GM18951 (cell line): ENCODE results near the gene DNAH1.

Experiments
- POLR2A ChIP-seq: IDR thresholded peaks from 4 replicates; pipeline ENCODE4 v1.6.1; 2011; ENCODE audit warnings: mild to moderate bottlenecking; ENCODE audit not compliant: insufficient read length, insufficient read depth; ENCODE audit errors: extremely low read depth
- in situ Hi-C: fragments of 300-500 bp; cut with MboI; formaldehyde crosslinking; loops from one replicate; pipeline ENCODE4 v1.12.0; 2022; ENCODE audit warnings: low sequenced_read_pairs, mixed read lengths, inconsistent platforms; ENCODE audit not compliant: unreplicated experiment

DNAH1 gene

GRCh38 chr3:52343946-52344600 lies 28.0 kb downstream of the DNAH1 start:
- in situ Hi-C loops, result loop anchor here (10.0 kb wide), 1 partner anchor 119 kb away; the partner anchor contains the start of gene TLR9
- no peak for TF ChIP-seq POLR2A

GRCh38 chr3:52345521-52346109 lies 29.5 kb downstream of the DNAH1 start:
- in situ Hi-C loops, result loop anchor here (10.0 kb wide), 1 partner anchor 121 kb away; the partner anchor contains the start of gene TLR9
- TF ChIP-seq POLR2A, result no peak

- in situ Hi-C loops, result loop anchor here (10.0 kb wide), 1 partner anchor 122 kb away; the partner anchor contains the start of gene TLR9
- TF ChIP-seq POLR2A, result no peak
Measured at GRCh38 chr3:52346623-52347530, 30.8 kb downstream of the DNAH1 start.

GRCh38 chr3:52347716-52348635 lies 31.9 kb downstream of the DNAH1 start:
- in situ Hi-C loops, result loop anchor here (10.0 kb wide), 1 partner anchor 123 kb away; the partner anchor contains the start of gene TLR9
- TF ChIP-seq POLR2A, result no peak

GRCh38 chr3:52349131-52349530 lies 33.0 kb downstream of the DNAH1 start:
- in situ Hi-C loops, result loop anchor here (10.0 kb wide), 1 partner anchor 124 kb away; the partner anchor contains the start of gene TLR9
- no peak for TF ChIP-seq POLR2A

GRCh38 chr3:52349611-52350395 lies 33.7 kb downstream of the DNAH1 start:
- in situ Hi-C loops, result loop anchor here (10.0 kb wide), 1 partner anchor 125 kb away; the partner anchor contains the start of gene TLR9
- no peak for TF ChIP-seq POLR2A

- no peak for TF ChIP-seq POLR2A
- in situ Hi-C loops, result no loop called here
Measured at GRCh38 chr3:52350416-52350815, 34.3 kb downstream of the DNAH1 start.

GRCh38 chr3:52350981-52351761 lies 35.1 kb downstream of the DNAH1 start:
- no peak for TF ChIP-seq POLR2A

GRCh38 chr3:52351762-52352368 lies 35.7 kb downstream of the DNAH1 start:
- no peak for TF ChIP-seq POLR2A
- in situ Hi-C loops, result no loop called here

More at GRCh38 chr3:52350981-52351761, 35.1 kb downstream of the DNAH1 start:
- in situ Hi-C loops, result no loop called here

GRCh38 chr3:52352566-52352965 lies 36.4 kb downstream of the DNAH1 start:
- no peak for TF ChIP-seq POLR2A
- in situ Hi-C loops, result no loop called here

GRCh38 chr3:52353291-52353855 lies 37.3 kb downstream of the DNAH1 start:
- TF ChIP-seq POLR2A, result no peak
- in situ Hi-C loops, result no loop called here
